NCI-H446 (cell line): ENCODE measurements around the gene KCNN2.
A peak's percentile ranks its signal among the peaks of the same experiment; 100 is the strongest.
"Not testable (repeated sequence)": the region's sequence is repeated elsewhere in the genome, so short reads cannot be mapped to it uniquely, and the experiment has no call there.

Experiments used
- DNase-seq, 2 experiments: peaks; one replicate each; lab custom pipeline; 2025; lab: John Stamatoyannopoulos, UW

KCNN2 gene

GRCh38 chr5:114419959-114420358 lies 58.1 kb downstream of the KCNN2 start:
- no peak for DNase-seq

- DNase-seq: no peak
Measured at GRCh38 chr5:114427204-114427603, 65.3 kb downstream of the KCNN2 start.

- DNase-seq: no peak
Measured at GRCh38 chr5:114430532-114430931, 68.7 kb downstream of the KCNN2 start.

- not testable (repeated sequence) for DNase-seq
Measured at GRCh38 chr5:114432684-114433083, 70.8 kb downstream of the KCNN2 start.

GRCh38 chr5:114434396-114435219 lies 72.7 kb downstream of the KCNN2 start:
- no peak for DNase-seq

GRCh38 chr5:114435220-114435481 lies 73.3 kb downstream of the KCNN2 start:
- DNase-seq: no peak

GRCh38 chr5:114435885-114436299 lies 74.0 kb downstream of the KCNN2 start:
- no peak for DNase-seq

GRCh38 chr5:114437936-114438335 lies 76.1 kb downstream of the KCNN2 start:
- DNase-seq: no peak

GRCh38 chr5:114438471-114438870 lies 76.6 kb downstream of the KCNN2 start:
- no peak for DNase-seq

GRCh38 chr5:114447084-114447773 lies 85.4 kb downstream of the KCNN2 start:
- DNase-seq: no peak

GRCh38 chr5:114448481-114448880 lies 86.6 kb downstream of the KCNN2 start:
- no peak for DNase-seq

GRCh38 chr5:114449860-114450421 lies 88.1 kb downstream of the KCNN2 start:
- peak; percentile 76 to 86 for DNase-seq

- DNase-seq: peak; percentile 34 to 76
Measured at GRCh38 chr5:114450437-114450836, 88.6 kb downstream of the KCNN2 start.

GRCh38 chr5:114458726-114459125 lies 96.9 kb downstream of the KCNN2 start:
- no peak for DNase-seq

- DNase-seq: no peak
Measured at GRCh38 chr5:114467171-114467570, 105.3 kb downstream of the KCNN2 start.

- no peak for DNase-seq
Measured at GRCh38 chr5:114467729-114468128, 105.9 kb downstream of the KCNN2 start.

- DNase-seq: peak in 1 of 2 experiments; percentile 18
Measured at GRCh38 chr5:114469372-114469771, 107.5 kb downstream of the KCNN2 start.

GRCh38 chr5:114471529-114471928 lies 109.7 kb downstream of the KCNN2 start:
- no peak for DNase-seq

- peak in 1 of 2 experiments; percentile 35 for DNase-seq
Measured at GRCh38 chr5:114473541-114473940, 111.7 kb downstream of the KCNN2 start.

GRCh38 chr5:114477816-114478334 lies 116.0 kb downstream of the KCNN2 start:
- peak in 1 of 2 experiments; percentile 41 for DNase-seq

- no peak for DNase-seq
Measured at GRCh38 chr5:114500756-114501155, 138.9 kb downstream of the KCNN2 start.

- no peak for DNase-seq
Measured at GRCh38 chr5:114504560-114504959, 142.7 kb downstream of the KCNN2 start.

- DNase-seq: no peak
Measured at GRCh38 chr5:114524221-114524620, 162.4 kb downstream of the KCNN2 start.
